GM18907 (cell line): ENCODE results near the gene SORT1.
"Not testable (repeated sequence)": the region's sequence is repeated elsewhere in the genome, so short reads cannot be mapped to it uniquely, and the experiment has no call there.

ENCODE experiments used
- ATAC-seq: cut with Tn5 transposase; IDR thresholded peaks from one replicate; pipeline ENCODE4 v1.9.1; 2021; ENCODE audit warnings: mild to moderate bottlenecking, moderate library complexity; ENCODE audit not compliant: unreplicated experiment

SORT1 gene

GRCh38 chr1:109350182-109350581 is 47.5 kb downstream of the SORT1 start:
- no peak for ATAC-seq

GRCh38 chr1:109347511-109347910 is 50.2 kb downstream of the SORT1 start:
- ATAC-seq, result no peak

- no peak for ATAC-seq
Measured at GRCh38 chr1:109341944-109342930, 55.5 kb downstream of the SORT1 start.

- no peak for ATAC-seq
Measured at GRCh38 chr1:109338608-109339007, 59.1 kb downstream of the SORT1 start.

GRCh38 chr1:109338091-109338490 is 59.6 kb downstream of the SORT1 start:
- no peak for ATAC-seq

GRCh38 chr1:109335091-109335490 is 62.6 kb downstream of the SORT1 start:
- no peak for ATAC-seq

GRCh38 chr1:109331113-109331512 is 66.6 kb downstream of the SORT1 start:
- ATAC-seq, result no peak

- ATAC-seq, result no peak
Measured at GRCh38 chr1:109327285-109327684, 70.4 kb downstream of the SORT1 start.

- no peak for ATAC-seq
Measured at GRCh38 chr1:109322974-109323373, 74.7 kb downstream of the SORT1 start.

GRCh38 chr1:109319114-109319513 is 78.6 kb downstream of the SORT1 start:
- no peak for ATAC-seq

GRCh38 chr1:109316506-109316905 is 81.2 kb downstream of the SORT1 start:
- ATAC-seq, result no peak

GRCh38 chr1:109315288-109315687 is 82.4 kb downstream of the SORT1 start:
- no peak for ATAC-seq

- no peak for ATAC-seq
Measured at GRCh38 chr1:109314795-109315194, 82.9 kb downstream of the SORT1 start.

GRCh38 chr1:109312978-109313775 is 84.5 kb downstream of the SORT1 start:
- ATAC-seq, result no peak

GRCh38 chr1:109312246-109312645 is 85.5 kb downstream of the SORT1 start:
- ATAC-seq, result no peak

GRCh38 chr1:109309347-109309746 is 88.4 kb downstream of the SORT1 start:
- no peak for ATAC-seq

GRCh38 chr1:109307274-109308021 is 90.3 kb downstream of the SORT1 start:
- ATAC-seq, result no peak

GRCh38 chr1:109306832-109307273 is 90.9 kb downstream of the SORT1 start, which contains the start of gene MYBPHL:
Gene MYBPHL, minus strand, starts transcription at chr1:109307011. Its CDS starts 20 bp downstream, at chr1:109306991.
- ATAC-seq, result no peak

GRCh38 chr1:109305991-109306390 is 91.7 kb downstream of the SORT1 start:
- not testable (repeated sequence) for ATAC-seq

GRCh38 chr1:109304226-109304920 is 93.3 kb downstream of the SORT1 start:
- ATAC-seq, result no peak
